Measurements from ENCODE around the gene PDIA3.

DNA sequence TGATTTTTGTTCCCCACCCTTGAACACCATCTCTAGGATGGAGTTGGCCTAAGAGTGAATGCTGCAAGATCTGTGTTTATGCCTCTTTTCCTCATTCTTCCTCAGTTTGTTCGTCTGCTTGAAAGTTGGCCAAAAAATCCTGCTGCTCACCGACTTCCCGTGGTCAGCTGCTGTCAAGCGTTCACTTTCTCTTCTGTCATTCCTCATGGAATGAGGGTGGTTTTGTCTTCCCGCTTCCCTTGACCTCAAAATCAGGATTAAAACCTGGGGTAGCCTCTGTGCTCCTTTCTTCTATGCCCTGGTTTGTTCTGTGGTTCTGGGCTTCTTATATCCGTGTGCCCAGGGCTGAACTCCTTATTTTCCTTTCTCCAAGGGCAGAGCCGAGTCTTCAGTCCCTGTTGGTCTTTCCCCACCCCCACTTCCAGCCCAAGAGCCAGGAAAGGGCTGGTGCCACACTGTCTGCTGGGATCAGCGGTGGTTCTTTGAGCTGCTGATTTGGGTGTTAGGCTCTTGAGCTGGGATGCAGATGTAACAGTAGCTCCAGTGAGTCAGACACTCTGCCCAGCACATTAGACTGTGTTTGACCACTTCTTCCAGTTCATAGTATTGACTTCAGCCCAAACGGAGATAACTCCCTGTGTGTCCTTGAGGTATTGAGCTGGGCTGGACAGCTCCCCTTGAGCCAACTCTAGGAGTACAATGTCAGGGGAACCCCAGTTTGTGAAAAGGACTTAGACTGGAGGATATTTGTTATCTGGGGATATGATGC lies 48.2 kb downstream of the PDIA3 start:
- TF ChIP-seq, protein P1, sequence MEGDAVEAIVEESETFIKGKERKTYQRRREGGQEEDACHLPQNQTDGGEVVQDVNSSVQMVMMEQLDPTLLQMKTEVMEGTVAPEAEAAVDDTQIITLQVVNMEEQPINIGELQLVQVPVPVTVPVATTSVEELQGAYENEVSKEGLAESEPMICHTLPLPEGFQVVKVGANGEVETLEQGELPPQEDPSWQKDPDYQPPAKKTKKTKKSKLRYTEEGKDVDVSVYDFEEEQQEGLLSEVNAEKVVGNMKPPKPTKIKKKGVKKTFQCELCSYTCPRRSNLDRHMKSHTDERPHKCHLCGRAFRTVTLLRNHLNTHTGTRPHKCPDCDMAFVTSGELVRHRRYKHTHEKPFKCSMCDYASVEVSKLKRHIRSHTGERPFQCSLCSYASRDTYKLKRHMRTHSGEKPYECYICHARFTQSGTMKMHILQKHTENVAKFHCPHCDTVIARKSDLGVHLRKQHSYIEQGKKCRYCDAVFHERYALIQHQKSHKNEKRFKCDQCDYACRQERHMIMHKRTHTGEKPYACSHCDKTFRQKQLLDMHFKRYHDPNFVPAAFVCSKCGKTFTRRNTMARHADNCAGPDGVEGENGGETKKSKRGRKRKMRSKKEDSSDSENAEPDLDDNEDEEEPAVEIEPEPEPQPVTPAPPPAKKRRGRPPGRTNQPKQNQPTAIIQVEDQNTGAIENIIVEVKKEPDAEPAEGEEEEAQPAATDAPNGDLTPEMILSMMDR (IDR thresholded peaks at IDR 0.05; ENCODE audit: insufficient read depth, low read length, poor library complexity, severe bottlenecking), result no peak
- TF ChIP-seq EZH2phosphoT487 (conservative IDR thresholded peaks at IDR 0.05; ENCODE audit: low read length), result no peak
